Measurements from ENCODE around the gene C10orf90.

C10orf90 gene

DNA sequence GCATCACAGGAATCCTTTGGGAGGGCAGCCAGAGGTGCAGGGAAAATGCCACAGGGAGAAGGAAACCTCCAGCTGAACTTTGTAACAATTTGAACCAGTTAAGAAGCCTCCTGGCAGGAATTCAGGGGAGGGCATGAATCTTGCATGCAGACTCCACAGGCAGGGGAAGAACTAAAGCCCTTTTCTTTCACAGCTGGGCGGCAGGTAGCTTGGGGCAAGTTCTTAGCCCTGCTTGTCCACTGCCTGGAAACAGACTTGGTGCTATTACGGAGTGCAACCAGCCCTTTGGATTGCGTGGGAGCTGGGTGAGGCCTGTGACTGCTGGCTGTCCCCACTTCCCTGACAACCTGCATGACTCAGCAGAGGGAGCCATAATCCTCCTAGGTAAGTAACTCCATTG is 230.6 kb downstream of the C10orf90 start:
- Histone ChIP-seq H3K4me2 (ENCODE audit: low read depth, low read length, poor library complexity, severe bottlenecking) (no peak overlapping the region), H3K79me2 (ENCODE audit: insufficient read depth, low read length) (no peaks in the 10 kb centered on the region), H3K27ac (ENCODE audit: low read depth, low read length) (no peak overlapping the region), H3K9me3 (ENCODE audit: insufficient read depth, low read length) (no peaks in the 10 kb centered on the region), H2AFZ (ENCODE audit: low read depth, low read length, severe bottlenecking) (no peak overlapping the region), H3F3A (ENCODE audit: insufficient read depth) (no peaks in the 10 kb centered on the region), H3K36me3 (ENCODE audit: low read length) (no peaks in the 10 kb centered on the region), H3K27me3 (ENCODE audit: low read length) (no peaks in the 10 kb centered on the region), H3K4me3 (ENCODE audit: insufficient read depth, low read length, poor library complexity, severe bottlenecking) (no peak overlapping the region), H3K9ac (ENCODE audit: low read length) (no peak overlapping the region), H3K9me2 (replicated peaks; ENCODE audit: insufficient read depth, low read length) (no peaks in the 10 kb centered on the region), H4K20me1 (ENCODE audit: low read depth, low read length) (no peaks in the 10 kb centered on the region)
- TF ChIP-seq, protein P1, sequence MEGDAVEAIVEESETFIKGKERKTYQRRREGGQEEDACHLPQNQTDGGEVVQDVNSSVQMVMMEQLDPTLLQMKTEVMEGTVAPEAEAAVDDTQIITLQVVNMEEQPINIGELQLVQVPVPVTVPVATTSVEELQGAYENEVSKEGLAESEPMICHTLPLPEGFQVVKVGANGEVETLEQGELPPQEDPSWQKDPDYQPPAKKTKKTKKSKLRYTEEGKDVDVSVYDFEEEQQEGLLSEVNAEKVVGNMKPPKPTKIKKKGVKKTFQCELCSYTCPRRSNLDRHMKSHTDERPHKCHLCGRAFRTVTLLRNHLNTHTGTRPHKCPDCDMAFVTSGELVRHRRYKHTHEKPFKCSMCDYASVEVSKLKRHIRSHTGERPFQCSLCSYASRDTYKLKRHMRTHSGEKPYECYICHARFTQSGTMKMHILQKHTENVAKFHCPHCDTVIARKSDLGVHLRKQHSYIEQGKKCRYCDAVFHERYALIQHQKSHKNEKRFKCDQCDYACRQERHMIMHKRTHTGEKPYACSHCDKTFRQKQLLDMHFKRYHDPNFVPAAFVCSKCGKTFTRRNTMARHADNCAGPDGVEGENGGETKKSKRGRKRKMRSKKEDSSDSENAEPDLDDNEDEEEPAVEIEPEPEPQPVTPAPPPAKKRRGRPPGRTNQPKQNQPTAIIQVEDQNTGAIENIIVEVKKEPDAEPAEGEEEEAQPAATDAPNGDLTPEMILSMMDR (IDR thresholded peaks at IDR 0.05; ENCODE audit: insufficient read depth, low read length, poor library complexity, severe bottlenecking) = no peak
- TF ChIP-seq EZH2phosphoT487 (conservative IDR thresholded peaks at IDR 0.05; ENCODE audit: low read length) = no peak

DNA sequence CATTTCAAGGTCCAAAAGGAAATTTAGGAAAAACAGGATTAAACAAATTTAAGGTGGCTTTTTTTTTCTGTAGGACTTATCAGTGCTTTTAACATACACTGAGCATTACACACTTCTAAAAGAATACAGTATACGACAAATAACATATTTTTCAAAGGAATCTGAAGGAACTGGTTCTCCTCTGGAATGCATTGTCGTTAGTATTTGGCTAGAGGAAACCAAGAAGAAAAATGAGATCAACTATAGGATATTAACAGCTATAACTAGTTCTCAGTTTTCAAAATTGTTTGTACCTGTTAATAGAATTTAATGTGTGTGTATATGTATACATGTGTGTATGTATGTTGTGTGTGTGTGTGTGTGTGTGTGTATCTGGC is 232.1 kb downstream of the C10orf90 start:
- H3K9ac ChIP-seq (ENCODE audit: low read length) = no peak overlapping the region
- H3K4me3 ChIP-seq (ENCODE audit: insufficient read depth, low read length, poor library complexity, severe bottlenecking) = no peak overlapping the region
- H4K20me1 ChIP-seq (ENCODE audit: low read depth, low read length) = no peaks in the 10 kb centered on the region
- no peaks in the 10 kb centered on the region for H3K27me3 ChIP-seq (ENCODE audit: low read length)
- H3K9me3 ChIP-seq (ENCODE audit: insufficient read depth, low read length) = no peaks in the 10 kb centered on the region
- H3K27ac ChIP-seq (ENCODE audit: low read depth, low read length) = no peak overlapping the region
- no peak overlapping the region for H2AFZ ChIP-seq (ENCODE audit: low read depth, low read length, severe bottlenecking)
- H3F3A ChIP-seq (ENCODE audit: insufficient read depth) = no peaks in the 10 kb centered on the region
- no peaks in the 10 kb centered on the region for H3K36me3 ChIP-seq (ENCODE audit: low read length)
- no peak overlapping the region for H3K4me2 ChIP-seq (ENCODE audit: low read depth, low read length, poor library complexity, severe bottlenecking)
- no peaks in the 10 kb centered on the region for H3K9me2 ChIP-seq (replicated peaks; ENCODE audit: insufficient read depth, low read length)
- TF ChIP-seq, protein P1 (IDR thresholded peaks at IDR 0.05; ENCODE audit: insufficient read depth, low read length, poor library complexity, severe bottlenecking) = no peak
- TF ChIP-seq EZH2phosphoT487 (conservative IDR thresholded peaks at IDR 0.05; ENCODE audit: low read length) = no peak
- H3K79me2 ChIP-seq (ENCODE audit: insufficient read depth, low read length) = no peaks in the 10 kb centered on the region

DNA sequence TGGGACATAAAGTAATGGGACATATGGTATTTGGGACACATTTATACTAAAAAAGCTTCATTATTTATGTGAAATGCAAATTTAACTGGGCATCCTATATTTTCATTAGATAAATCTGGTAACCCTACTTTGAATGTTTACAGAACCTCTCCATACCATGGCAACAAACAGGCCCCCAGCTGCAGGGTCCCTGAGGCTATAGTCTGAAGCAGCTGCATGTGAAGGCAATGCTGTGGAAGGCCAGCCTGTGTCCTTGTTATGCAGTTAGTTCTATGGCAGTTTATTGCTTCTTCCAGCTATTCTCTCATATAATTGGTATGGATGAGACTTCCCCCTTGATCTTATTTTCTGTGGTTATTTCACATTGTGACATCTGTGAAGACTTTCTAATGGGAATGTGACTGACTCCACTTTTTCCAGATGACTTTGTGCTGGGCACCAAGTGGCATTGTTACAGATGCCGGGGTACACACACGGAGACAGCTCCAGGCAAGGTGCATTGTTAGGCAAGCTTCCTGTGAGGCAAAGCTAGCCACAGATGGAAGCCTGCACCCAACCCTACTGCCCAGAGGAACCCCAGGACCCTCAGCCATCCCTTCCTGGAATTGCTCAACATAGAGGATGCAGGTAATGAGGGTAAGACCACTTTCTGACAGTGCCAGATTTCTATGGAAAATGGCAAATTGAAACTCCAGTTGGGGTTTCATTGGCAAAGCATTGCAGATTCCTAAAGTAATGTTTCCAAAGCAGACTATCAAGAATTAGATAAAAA is 232.7 kb downstream of the C10orf90 start:
- Histone ChIP-seq H3K4me3 (ENCODE audit: insufficient read depth, low read length, poor library complexity, severe bottlenecking) (no peak overlapping the region), H3K79me2 (ENCODE audit: insufficient read depth, low read length) (no peaks in the 10 kb centered on the region), H3K27ac (ENCODE audit: low read depth, low read length) (no peak overlapping the region), H3K36me3 (ENCODE audit: low read length) (no peaks in the 10 kb centered on the region), H3K9ac (ENCODE audit: low read length) (no peak overlapping the region), H3K4me2 (ENCODE audit: low read depth, low read length, poor library complexity, severe bottlenecking) (no peak overlapping the region), H3F3A (ENCODE audit: insufficient read depth) (no peaks in the 10 kb centered on the region), H3K9me2 (replicated peaks; ENCODE audit: insufficient read depth, low read length) (no peaks in the 10 kb centered on the region), H3K27me3 (ENCODE audit: low read length) (no peaks in the 10 kb centered on the region), H4K20me1 (ENCODE audit: low read depth, low read length) (no peaks in the 10 kb centered on the region), H3K9me3 (ENCODE audit: insufficient read depth, low read length) (no peaks in the 10 kb centered on the region), H2AFZ (ENCODE audit: low read depth, low read length, severe bottlenecking) (no peak overlapping the region)
- no peak for TF ChIP-seq EZH2phosphoT487 (conservative IDR thresholded peaks at IDR 0.05; ENCODE audit: low read length)
- TF ChIP-seq, protein P1 (IDR thresholded peaks at IDR 0.05; ENCODE audit: insufficient read depth, low read length, poor library complexity, severe bottlenecking) = no peak

All from SU-DHL-6 (cell line).